GM10847 (cell line): ENCODE data around the gene PIEZO1.

Experiments used
- POLR2A ChIP-seq: IDR thresholded peaks from 2 replicates; pipeline ENCODE4 v1.6.1; 2011; ENCODE audit not compliant: insufficient read length; ENCODE audit errors: extremely low read depth

Gene PIEZO1

GRCh38 chr16:88779406-88780141 is 5.4 kb downstream of the PIEZO1 start:
- no peak for TF ChIP-seq POLR2A

GRCh38 chr16:88778541-88779065 is 6.4 kb downstream of the PIEZO1 start:
- TF ChIP-seq POLR2A, result no peak

DNA sequence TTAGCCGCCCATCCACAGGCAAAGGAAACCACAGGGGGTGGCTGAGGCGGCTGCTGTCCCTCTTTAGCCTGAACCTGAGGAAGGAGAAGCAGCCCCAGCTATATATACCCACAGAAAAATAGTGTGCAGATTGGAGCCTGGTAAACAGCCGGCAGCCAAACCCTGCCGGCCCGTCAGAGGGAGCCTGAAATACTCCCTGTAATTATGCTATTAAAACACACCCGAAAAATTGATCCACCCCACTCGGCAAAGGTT is 6.8 kb downstream of the PIEZO1 start:
- no peak for TF ChIP-seq POLR2A

DNA sequence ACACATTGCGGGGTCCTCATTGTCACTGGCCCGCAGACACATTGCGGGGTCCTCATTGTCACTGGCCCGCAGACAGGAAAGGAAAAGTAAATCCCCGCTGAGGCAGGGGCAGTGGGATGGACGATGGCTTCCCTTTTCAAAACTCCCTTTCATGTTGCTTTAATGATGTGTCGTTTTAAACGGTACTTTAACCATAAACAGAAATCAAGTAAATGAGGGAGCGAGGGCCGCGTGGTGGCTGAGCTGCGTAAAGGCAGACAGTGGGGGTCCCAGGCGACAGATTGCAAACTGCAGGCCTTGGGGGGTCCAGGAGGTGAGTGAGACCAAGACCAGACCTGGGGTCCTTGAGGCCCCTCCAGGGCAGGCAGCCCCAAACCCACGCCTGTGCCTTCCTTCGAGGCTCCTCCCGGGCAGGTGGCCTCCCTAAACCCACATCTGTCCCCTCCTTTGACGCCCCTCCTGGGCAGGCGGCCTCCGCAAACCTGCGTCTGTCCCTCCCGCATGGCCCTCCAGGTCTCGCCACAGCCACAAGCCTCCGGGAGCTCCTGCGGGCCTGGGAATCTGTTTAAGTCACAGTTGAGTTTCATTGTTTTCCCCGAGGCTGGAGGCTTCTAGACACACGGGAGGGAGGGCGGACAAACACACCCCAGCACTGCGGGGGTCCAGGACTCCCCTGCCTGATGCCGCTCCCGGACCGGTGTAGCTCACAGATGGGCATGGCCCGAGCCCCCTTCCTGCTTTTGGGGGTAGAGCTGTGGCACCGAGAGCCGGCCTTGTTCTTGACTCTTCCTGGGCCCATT is 7.3 kb downstream of the PIEZO1 start:
- no peak for TF ChIP-seq POLR2A

- TF ChIP-seq POLR2A, result no peak
Measured at GRCh38 chr16:88775825-88776224, 9.2 kb downstream of the PIEZO1 start.

DNA sequence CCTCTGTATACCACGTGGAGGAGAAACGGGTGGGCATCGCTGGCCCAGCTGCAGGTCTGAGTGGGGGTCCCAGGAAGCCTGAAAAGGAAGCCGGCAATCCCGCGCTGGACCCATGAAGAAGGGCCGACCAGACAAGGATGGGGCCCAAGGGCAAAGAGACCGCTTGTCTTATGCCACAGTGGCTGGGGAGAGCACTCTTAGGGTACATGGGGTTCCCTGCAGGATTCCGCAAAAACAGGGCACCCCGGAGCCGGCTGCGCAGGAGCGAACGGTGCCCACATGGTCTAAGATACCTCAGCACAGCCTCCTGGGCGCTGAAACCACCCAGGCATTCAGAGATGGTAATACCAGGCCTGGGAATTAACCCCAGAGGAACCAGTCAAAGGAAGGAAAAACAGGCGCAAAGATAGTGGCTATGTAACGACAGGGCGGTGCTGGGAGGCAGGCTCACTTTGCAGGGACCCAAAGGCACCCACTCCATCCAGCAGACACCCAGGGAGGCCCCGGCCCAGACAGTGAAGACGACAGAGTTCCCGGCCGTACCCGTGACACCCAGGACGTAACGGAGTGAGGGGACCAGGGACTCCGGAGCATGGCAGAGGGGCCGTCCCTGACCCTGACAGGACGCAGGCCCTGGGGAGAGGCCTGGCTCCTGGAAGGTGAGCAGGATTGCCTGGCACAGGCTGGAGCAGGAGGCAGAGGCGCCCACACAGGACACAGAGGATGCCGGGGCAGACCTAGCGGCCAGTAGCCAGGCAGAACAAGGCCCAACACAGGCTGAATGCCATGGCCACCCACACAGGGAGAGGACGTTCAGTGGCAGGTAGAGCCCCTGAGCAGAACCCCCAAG is 10.3 kb downstream of the PIEZO1 start:
- no peak for TF ChIP-seq POLR2A

DNA sequence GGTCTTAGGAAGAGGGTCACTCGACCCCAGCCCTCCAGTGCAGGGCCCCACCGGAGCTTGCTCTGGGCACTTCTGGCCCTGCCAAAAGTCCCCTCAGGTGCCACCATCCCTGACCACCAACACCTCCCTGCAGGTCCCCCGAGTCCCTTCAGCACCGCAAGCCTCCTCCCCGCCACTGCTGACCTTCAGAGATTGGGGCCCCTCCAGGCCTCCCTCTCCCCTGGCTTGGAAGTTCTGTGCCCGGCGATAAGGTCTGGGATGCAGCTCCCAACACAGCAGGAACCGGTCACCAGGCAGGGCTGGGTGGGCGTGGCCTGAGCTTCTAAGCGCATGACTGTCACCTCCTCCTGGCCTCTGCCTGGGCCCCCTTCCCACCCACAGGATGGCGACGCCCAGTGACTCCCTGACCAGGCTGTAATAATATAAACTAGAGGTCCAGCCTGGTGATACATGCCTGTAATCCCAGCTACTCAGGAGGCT is 11.2 kb downstream of the PIEZO1 start:
- no peak for TF ChIP-seq POLR2A

GRCh38 chr16:88772871-88773811 is 11.9 kb downstream of the PIEZO1 start:
- TF ChIP-seq POLR2A, result no peak

- TF ChIP-seq POLR2A, result no peak
Measured at GRCh38 chr16:88771294-88771772, 13.7 kb downstream of the PIEZO1 start.

- no peak for TF ChIP-seq POLR2A
Measured at GRCh38 chr16:88770461-88771293, 14.3 kb downstream of the PIEZO1 start.

GRCh38 chr16:88769617-88770460 is 15.2 kb downstream of the PIEZO1 start:
- TF ChIP-seq POLR2A, result no peak

DNA sequence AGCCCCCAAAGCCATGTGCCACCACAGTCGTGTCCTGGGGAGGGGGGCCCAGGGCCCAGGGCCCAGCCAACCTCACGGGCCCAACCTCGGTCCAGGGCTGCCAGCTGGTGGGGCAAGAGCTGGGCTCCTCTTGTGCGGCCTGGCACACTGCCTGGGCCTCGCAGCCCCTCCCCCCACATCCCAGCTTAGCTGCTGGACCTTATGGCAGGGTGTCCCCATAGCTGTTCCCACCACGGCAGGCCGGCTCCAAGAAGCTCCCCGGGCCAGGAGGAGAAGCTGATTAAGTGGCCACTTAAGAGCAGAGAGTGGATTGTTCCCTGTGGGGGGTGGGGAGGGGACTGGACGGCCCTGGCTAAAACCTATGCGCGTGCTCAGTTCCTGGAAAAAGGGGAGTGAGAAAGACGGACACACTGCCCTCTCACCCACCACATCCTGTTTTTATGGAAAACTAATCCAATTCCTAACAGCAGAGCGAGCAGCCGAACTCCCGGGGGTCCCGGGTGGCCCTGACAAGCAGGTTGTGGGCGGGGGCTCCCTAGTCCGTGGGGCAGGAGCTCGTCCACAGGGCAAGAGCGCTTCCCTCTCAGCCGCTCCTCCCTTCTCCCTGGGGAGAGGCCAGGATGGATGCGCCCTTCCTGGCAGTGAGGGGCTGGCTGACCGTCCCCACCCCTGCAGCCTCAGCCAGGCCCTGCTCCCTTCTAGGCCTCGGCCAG is 16.8 kb downstream of the PIEZO1 start:
- TF ChIP-seq POLR2A, result no peak
